Stimulated activated CD4-positive, alpha-beta T cell treated with anti-CD3 and anti-CD28 coated beads, Interleukin-1b, Interleukin-23, amount 100 ng/mL, for 24 hours (primary cell): ENCODE measurements around the gene TMEM101.
"Not testable (repeated sequence)": the region's sequence is repeated elsewhere in the genome, so short reads cannot be mapped to it uniquely, and the experiment has no call there.

Experiments used
- DNase-seq, 4 experiments: peaks; one replicate each; pipeline ENCODE4 v3.0.0-alpha.2; 2020; ENCODE audit warnings: low read depth in 4 of 4, low spot score in 1 of 4

TMEM101 gene

GRCh38 chr17:44014437-44015172 is at the start of gene TMEM101:
TSS of gene TMEM101 (minus strand) at chr17:44014963. CDS start at chr17:44014952, 11 bp downstream.
- DNase-seq, result peak; percentile 62 to 82 (median 72)

DNA sequence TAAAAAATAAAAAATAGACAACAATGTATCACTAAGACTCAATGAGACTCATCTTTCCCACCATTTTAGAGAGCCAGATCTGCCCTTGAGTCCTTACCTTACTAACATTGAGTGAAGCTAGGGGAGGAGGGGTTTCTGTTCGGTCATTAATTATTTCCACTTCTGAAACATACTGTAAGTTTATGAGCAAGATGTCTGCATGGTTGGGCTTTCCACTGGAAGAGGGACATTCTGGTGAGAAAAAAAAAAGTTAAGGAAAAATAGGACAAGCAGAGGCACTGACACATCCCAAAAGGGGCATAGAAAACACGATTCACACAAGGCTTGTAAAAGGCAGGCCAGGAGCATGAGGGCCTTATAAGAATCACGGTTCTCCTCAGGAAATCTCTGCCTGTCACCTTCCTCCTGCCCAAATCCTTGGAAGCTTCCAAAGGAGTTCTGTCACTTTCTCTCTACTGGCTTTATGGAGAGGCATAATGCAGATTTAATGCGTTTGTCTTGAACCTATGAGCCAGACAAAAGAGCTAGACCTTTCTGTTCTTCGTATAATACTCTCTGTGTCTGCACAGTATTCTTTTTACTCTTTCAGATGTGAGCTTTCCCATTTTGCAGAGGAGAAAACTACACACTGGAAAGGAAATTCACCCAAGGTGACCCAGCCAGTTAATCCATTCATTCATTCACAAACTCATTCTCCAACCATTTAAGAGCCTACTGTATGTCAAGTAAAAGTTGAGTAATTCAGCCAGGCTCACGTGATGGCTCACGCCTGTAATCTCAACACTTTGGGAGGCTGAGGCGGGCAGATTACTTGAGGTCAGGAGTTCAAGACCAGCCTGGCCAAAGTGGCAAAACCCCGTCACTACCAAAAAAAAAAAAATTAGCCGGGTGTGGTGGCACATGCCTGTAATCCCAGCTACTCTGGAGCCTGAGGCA is 49.2 kb upstream of the TMEM101 start:
- no peak for DNase-seq

- no peak for DNase-seq
Measured at GRCh38 chr17:44062871-44063270, 48.1 kb upstream of the TMEM101 start.

DNA sequence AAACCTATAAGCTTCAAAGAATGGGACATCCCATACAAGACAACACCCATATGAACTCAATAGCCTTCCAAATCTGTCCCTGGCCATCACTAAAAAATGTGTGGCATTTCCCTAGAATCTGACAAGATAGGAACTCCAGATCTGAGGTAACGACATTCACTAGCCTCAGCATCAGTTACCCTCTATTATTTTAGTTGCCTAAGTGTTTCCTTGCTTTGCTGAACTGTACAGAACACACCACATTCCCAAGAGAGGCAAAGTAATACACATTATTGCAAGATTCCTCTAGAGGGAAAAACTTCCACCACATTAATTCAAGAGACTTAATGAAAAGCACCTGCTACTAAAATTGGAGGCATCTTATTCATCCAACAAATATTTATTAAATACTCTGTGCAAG is 46.7 kb upstream of the TMEM101 start:
- DNase-seq, result no peak

DNA sequence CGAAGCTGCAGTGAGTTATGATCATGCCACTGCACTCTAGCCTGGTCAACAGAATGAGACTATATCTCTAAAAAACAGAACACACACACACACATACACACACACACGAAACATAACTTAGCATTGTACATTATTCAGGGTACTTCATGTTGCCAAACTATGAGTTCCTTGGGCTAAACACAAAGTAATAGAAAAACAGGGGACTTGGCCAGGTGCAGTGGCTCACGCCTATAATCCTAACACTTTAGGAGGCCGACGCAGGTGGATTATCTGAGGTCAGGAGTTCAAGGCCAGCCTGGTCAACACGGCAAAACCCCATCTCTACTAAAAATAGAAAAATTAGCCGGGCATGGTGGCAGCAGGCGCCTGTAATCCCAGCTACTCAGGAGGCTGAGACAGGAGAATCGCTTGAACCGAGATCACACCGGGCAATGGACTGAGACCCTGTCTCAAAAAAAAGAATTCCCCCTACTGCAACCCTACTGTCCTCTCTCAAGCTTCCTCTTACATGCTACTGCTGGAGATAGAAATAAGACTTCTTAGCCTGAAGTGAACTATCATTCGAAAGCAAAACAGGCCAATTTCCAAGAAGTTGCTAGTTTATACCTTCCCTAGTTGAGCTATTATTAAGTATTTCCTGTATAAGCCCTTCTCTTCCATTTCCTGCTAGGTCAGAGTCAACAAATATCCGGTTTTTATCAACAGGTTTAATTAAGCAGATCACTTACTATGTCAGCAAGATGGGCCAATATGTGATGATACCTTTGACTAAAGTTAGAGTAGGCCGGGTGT is 44.5 kb upstream of the TMEM101 start:
- no peak for DNase-seq

DNA sequence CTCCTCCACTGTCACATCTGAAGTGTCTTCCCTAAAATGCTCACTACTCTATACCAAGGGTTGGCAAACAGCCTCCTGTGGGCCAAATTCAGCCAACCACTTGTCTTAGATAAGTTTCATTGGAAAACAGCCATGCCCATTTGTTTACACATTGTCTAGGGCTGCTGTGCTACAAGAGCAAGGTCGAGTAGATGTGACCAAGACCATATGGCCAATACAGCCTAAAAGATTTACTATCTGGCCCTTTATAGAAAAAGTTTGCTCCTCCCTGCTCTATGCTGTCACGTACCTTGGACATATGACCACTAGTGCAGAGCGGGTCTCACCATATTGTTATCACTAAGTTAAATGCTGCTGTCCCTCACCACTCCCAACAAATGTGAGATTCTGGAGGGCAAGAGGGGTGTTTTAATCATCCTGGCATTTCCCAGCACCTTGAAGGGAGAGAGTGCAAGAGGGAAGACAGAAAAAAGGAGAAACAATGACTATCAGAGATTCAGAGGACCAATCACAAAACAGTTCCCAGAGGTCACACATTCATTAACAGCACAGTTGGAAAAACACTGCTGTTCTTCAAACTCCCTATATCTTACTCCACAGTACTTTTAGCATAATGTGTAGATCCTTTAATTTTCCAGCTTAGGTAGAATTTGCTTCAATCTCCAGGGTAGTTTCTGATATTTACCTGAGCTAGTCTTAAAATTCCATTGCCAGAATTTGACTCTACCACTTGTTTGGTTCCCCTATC is 38.5 kb upstream of the TMEM101 start:
- no peak for DNase-seq

DNA sequence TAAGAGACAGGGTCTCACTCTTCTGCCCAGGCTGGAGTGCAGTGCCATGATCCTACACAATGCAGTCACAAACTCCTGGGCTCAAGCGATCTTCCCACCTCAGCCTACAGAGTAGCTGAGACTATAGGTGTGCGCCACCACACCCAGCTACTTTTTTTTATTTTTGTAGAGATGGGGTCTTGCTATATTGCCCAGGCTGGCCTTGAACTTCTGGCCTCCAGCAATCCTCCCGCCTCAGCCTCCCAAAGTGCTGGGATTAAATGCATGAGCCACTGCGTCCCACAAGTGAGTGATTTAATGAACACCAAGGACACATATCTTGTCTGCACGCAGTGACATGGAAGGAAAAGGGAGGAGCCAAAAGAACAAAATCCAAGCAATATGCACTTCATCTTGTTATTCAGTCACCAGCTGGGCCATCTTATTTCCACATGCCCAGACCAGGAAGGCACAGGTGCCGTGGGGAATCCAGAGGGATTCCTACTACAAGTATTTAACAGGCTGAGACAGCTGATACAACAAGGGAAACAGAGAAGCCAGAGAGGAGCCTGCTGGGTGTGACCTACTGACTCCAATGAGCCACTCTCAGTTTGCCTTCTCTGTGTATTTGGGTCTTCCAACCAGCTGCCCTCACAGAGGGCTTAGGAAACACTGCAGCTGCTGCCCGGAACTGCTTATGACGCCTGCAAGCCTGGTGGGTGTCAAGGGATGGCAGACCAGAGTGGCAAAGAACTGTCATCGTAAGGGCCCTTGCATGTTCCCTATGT is 34.7 kb upstream of the TMEM101 start:
- no peak for DNase-seq

DNA sequence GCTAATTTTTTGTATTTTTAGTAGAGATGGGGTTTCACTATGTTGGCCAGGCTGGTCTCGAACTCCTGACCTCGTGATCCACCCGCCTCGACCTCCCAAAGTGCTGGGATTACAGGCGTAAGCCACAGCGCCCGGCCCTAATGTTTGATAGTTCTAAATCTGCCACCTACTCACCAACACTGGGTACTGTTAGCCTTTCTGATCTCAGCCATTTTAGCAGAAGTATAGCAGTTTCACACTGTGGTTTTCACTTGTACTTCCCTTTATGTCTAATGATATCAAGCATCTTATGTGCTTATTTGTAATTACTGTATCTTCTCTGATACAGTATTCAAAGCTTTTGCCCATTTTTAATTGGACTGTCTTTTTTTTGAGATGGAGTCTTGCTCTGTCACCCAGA is 32.1 kb upstream of the TMEM101 start:
- not testable (repeated sequence) for DNase-seq

DNA sequence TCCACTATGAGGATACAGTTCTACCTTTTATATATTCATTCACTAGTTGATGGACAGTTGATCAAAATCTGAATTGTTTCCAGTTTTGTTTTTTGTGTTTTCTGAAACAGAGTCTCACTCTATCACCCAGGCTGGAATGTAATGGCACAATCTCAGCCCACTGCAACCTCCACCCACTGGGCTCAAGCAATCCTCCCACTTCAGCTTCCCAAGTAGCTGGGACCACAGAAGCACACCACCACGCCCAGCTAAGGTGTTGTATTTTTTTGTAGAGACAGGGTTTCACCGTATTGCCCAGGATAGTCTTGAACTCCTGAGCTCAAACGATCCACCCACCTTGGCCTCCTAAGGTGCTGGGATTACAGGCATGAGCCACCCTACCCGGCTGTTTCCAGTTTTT is 30.7 kb upstream of the TMEM101 start:
- no peak for DNase-seq

GRCh38 chr17:44044071-44044470 is 29.3 kb upstream of the TMEM101 start:
- no peak for DNase-seq

GRCh38 chr17:44043272-44043696 is 28.5 kb upstream of the TMEM101 start:
- no peak for DNase-seq

GRCh38 chr17:44039829-44040635 is 25.3 kb upstream of the TMEM101 start:
- DNase-seq, result no peak

DNA sequence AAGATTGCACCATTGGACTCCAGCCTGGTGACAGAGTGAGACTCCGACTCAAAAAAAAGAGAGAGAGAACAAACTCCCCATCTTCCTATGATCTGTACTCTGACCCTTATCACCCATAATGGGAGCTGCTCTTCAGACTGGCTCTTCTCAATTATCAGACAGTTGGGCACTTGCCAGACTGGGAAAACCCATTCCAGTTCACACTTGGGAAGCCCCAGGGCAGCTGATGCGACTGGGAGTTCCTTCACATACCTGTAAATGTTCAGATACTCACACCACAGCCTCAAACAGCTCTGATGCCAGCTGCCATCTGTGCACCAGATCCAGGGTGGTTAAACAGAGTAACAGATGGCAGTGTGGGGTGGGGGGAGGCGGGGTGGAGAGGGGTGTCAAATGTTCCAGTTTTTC is 23.8 kb upstream of the TMEM101 start:
- DNase-seq, result no peak

DNA sequence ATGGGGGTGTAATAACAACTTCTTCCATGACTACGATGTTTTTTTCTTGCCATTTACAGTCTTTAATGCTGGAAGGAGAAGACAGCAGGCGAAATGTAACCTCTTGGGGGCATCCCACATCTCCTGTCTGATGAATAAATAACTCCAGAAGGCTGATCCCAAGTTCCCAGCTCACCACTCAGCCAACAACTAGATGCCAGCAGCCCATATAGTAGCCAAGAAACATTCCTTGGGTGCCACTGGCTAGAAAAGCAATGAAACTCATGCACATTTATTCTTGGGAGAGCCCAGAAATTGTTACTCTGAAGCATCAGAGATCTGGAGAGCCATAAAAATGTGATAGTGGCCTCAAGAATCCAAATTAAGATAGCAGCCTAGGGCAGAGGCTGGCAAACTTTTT is 22.7 kb upstream of the TMEM101 start:
- no peak for DNase-seq

GRCh38 chr17:44034688-44035087 is 19.9 kb upstream of the TMEM101 start:
- DNase-seq, result not testable (repeated sequence)

GRCh38 chr17:44033861-44034408 is 19.2 kb upstream of the TMEM101 start:
- DNase-seq, result no peak

DNA sequence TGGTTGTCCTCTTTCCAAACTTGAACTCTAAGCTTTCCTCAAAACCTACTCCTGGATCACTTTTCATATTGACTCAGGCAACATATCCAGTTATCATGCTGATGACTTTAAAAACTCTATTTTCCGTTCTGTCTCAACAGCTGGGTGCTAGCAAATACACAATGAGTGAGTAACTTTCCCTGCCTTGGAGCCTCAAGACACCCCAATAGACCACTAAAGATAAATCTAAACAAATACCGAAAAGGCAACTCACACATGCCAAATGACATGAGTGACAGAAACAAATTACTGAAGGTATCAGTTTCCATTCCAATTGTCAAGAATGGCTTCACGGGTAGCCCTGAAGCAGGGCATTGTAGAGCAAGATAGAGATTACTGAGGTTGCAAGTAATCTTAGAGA is 15.7 kb upstream of the TMEM101 start:
- DNase-seq, result no peak

DNA sequence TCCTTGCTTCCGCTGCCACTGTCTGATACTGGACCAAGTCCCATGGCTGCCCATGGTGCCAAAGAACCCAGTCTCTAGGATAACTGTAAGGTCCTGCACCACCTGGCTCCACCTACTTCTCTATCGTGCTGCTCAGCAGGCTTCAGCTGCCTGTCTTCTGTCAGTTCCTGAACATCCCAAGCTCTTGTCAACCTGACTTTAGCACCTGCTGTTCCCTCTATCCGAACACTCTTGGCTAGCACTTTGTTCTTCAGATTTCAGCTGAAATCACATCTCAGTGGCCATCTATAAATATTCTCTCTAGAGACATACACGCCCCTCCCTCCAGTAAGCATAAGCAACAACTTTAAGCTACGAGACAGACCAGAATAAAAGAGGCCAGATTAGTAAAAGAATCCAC is 15.0 kb upstream of the TMEM101 start:
- DNase-seq, result no peak

GRCh38 chr17:44024853-44025252 is 10.1 kb upstream of the TMEM101 start:
- DNase-seq, result no peak
